HuH-7 (cell line): ENCODE results near the gene MUC7.
"Not testable (repeated sequence)": the region's sequence is repeated elsewhere in the genome, so short reads cannot be mapped to it uniquely, and the experiment has no call there.

Experiments
- DNase-seq: peaks from one replicate; pipeline ENCODE4 v3.0.0; 2011; ENCODE audit warnings: low spot score

Gene MUC7

GRCh38 chr4:70471897-70472296 lies at the start of gene MUC7:
MUC7 (plus strand) TSS chr4:70472197; CDS start chr4:70474022, 1,825 bp downstream.
- DNase-seq, result no peak

- no peak for DNase-seq
Observed at GRCh38 chr4:70425306-70425705, 46.7 kb upstream of the MUC7 start.

GRCh38 chr4:70426789-70427188 lies 45.2 kb upstream of the MUC7 start:
- DNase-seq, result no peak

DNA sequence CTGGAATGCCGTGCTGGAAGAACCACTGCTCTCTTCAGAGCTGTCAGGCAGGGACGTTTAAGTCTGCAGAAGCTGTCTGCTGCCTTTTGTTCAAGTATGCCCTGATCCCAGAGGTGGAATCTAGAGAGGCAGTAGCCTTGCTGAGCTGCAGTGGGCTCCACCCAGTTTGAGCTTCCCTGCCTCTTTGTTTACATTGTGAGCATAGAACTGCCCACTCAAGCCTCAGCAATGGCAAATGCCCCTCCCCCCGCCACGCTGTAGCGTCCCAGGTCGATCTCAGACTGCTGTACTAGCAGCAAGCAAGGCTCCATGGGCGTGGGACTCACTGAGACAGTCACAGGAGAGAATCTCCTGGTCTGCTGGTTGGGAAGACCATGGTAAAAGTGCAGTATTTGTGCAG lies 34.8 kb upstream of the MUC7 start:
- no peak for DNase-seq

- DNase-seq, result no peak
Observed at GRCh38 chr4:70442474-70442873, 29.5 kb upstream of the MUC7 start.

- DNase-seq, result no peak
Observed at GRCh38 chr4:70443329-70443728, 28.7 kb upstream of the MUC7 start.

DNA sequence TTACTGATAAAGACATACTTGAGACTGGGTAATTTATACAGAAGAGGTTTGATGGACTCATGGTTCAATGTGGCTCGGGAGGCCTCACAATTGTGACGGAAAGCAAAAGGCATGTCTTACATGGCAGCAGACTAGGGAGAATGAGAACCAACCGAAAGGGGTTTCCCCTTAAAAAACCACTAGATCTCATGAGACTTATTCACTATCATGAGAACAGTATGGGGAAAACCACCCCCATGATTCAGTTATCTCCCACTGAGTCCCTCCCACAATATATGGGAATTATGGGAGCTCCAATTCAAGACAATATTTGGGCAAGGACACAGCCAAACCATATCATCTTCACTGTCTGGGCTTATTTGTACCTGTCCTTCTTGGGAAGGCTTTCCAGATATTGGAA lies 22.8 kb upstream of the MUC7 start:
- no peak for DNase-seq

- no peak for DNase-seq
Observed at GRCh38 chr4:70452946-70453345, 19.1 kb upstream of the MUC7 start.

- no peak for DNase-seq
Observed at GRCh38 chr4:70463335-70463734, 8.7 kb upstream of the MUC7 start.

- DNase-seq, result no peak
Observed at GRCh38 chr4:70473679-70474078, 1.7 kb downstream of the MUC7 start.

- DNase-seq, result no peak
Observed at GRCh38 chr4:70488748-70489147, 16.8 kb downstream of the MUC7 start.

GRCh38 chr4:70496231-70496630 lies 24.2 kb downstream of the MUC7 start:
- DNase-seq, result no peak

DNA sequence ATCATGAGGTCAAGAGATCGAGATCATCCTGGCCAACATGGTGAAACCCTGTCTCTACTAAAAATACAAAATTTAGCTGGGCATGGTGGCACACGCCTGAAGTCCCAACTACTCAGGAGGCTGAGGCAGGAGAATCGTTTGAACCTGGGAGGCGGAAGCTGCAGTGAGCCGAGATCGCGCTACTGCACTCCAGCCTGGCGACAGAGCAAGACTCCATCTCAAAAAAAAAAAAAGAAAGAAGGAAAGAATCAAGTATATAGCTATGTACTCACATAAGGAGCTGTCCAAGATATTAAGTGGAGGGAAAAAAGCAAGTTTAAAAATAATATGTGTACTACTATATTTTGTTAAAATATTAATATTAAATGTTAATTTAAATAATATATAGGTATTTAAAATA lies 29.8 kb downstream of the MUC7 start:
- DNase-seq, result not testable (repeated sequence)

- DNase-seq, result no peak
Observed at GRCh38 chr4:70504733-70505132, 32.7 kb downstream of the MUC7 start.

DNA sequence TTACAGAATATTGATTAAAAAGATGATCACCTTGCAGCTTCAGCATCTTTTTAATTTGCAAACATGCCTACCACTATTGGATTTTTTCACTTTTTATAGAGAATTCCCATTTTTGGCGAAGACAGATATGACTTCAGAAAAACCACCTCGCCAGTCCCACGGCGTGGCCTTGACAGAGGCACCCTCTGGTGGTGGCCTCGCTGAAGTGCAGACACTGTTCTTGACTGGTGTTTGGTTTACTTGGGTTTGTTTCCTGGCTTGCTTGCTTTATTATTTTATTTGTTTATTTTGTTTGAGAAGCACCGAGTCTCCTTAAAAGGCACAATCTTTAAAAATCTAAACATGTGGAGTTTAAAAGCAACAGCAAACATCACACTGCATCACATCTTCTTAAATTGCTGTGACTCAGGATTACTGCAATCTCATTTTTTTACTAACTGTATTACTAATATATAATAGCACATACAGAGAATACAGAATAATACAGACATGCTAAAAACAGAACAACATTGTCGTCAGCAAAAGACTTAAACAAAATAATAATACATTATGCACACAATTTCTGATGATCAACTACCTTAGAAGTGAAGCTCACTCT lies 33.3 kb downstream of the MUC7 start:
- peak; percentile 19 for DNase-seq

- no peak for DNase-seq
Observed at GRCh38 chr4:70508801-70509200, 36.8 kb downstream of the MUC7 start.

GRCh38 chr4:70511365-70511764 lies 39.4 kb downstream of the MUC7 start:
- no peak for DNase-seq

- DNase-seq, result no peak
Observed at GRCh38 chr4:70515367-70516250, 43.6 kb downstream of the MUC7 start.

DNA sequence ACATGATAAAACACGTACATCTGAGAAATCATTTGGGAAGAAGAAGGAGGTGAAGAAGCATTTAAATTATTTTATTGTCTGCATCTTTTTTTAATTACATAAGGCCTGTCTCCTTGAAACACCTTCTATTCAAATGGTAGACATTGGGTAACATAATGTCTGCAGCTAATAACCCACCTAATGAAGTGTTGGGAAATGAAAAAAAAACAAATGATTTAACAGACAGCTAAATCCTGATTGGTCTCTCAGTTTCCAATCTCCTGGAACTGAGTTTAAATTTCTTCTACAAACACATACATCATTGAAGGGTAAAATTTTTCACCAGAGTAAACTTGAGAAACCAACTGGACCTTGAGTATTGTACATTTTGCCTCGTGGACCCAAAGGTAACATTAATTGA lies 46.3 kb downstream of the MUC7 start, which contains the start of gene AMTN:
AMTN (plus strand) TSS at position 301 of the 400 bp plus-strand sequence. CDS start 209 bp downstream, outside the sequence.
- DNase-seq, result no peak

DNA sequence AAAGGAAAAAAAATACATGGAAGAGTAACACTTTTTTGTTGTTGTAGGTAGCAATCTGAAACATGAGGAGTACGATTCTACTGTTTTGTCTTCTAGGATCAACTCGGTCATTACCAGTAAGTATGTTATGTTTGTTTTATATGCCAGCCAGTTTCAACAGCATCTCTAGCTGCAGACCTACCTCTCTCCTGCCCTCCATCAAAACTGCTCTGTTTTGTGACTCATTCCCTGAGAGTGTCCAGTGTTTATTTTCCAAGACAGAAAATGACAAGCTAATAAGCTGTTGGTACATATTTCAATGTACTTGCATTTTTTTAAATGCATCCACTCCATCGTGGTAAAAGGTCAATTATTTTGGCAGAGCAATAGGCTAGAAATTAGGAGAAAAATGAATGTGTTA lies 46.7 kb downstream of the MUC7 start:
- DNase-seq, result no peak

DNA sequence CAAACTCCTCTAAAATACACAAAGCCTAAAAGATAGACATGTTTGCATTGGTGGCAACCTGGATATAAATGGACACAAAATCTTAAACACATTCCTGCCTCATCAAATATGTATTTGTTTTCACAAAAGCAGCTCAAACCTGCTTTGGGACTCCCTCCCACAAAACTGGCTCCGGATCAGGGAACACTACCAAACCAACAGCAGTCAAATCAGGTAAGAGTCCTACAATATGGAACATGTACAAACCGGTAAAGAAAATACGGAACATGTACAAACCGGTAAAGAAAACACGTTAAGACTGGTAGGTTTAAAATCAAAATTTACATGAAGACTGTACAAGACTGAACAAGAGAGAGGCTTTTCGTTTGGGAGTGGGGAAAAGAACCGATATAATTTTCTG lies 50.6 kb downstream of the MUC7 start:
- DNase-seq, result no peak

DNA sequence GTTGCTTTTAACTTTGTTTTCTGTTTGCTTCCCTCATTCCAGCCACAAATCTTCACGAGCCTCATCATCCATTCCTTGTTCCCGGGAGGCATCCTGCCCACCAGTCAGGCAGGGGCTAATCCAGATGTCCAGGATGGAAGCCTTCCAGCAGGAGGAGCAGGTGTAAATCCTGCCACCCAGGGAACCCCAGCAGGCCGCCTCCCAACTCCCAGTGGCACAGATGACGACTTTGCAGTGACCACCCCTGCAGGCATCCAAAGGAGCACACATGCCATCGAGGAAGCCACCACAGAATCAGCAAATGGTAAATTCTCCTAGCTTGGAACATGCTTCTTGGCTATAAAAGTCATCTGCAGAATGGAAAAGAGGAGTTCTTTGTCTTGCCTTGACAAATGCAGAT lies 59.0 kb downstream of the MUC7 start:
- DNase-seq, result no peak

- no peak for DNase-seq
Observed at GRCh38 chr4:70531981-70532380, 60.0 kb downstream of the MUC7 start.
